Measurements from ENCODE around the gene ATP2B3.

DNA sequence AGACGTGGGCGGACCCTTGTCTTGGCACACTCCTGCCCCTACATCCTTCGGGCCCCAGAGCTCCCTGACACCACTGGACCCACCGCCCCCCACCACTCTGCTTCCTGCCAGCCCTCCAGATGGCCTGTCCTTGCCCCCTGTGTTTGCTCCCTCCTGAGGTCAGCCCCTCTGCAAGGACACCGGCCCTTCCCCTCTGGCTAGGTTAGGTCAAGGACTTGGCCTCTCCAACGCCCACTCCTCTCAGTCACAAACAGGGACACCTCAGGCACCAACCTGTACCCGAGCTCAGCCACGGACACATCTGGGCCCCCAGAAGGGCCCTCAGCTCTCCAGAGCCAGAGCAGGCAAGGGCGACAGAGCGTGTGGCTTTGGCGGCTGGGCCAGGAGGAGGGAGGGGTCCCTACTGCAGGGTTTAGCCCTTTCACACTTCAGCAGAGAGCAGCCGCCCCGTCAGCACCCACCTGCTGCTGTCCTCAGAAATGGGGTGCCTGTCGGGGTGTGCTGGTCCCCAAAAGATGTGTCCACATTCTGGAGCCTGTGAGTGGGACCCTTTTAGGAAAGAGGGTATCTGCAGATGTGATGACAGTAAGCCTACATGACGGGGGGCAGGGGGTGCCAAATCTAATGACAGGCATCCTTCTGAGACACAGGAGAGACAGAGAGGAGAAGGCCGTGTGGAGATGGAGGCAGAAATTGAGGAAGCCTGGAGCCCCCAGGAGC lies 106.0 kb downstream of the ATP2B3 start:
- TF ChIP-seq, protein P1, sequence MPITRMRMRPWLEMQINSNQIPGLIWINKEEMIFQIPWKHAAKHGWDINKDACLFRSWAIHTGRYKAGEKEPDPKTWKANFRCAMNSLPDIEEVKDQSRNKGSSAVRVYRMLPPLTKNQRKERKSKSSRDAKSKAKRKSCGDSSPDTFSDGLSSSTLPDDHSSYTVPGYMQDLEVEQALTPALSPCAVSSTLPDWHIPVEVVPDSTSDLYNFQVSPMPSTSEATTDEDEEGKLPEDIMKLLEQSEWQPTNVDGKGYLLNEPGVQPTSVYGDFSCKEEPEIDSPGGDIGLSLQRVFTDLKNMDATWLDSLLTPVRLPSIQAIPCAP (CRISPR knock-in tag; IDR thresholded peaks at IDR 0.05; ENCODE audit: borderline replicate concordance), result no peak
- TF ChIP-seq SP2 (IDR thresholded peaks at IDR 0.05; ENCODE audit: extremely low read depth, low read depth, low read length, poor library complexity, severe bottlenecking) (no peak), SRSF3 (IDR thresholded peaks at IDR 0.05; ENCODE audit: insufficient read depth, low read length) (no peak), POLR2A (conservative IDR thresholded peaks at IDR 0.05) (no peak), POLR2AphosphoS2 (IDR thresholded peaks at IDR 0.05; ENCODE audit: low read length) (no peak), TEAD1 (CRISPR knock-in tag; IDR thresholded peaks at IDR 0.05) (no peak), ZFP1 (CRISPR knock-in tag; IDR thresholded peaks at IDR 0.05) (no peak), EZH2 (IDR thresholded peaks at IDR 0.05; ENCODE audit: borderline replicate concordance, low read depth, low read length) (no peak), MECOM (CRISPR knock-in tag; IDR thresholded peaks at IDR 0.05) (no peak), SRF (CRISPR knock-in tag; IDR thresholded peaks at IDR 0.05) (no peak), ZZZ3 (IDR thresholded peaks at IDR 0.05) (no peak), NFE2 (IDR thresholded peaks at IDR 0.05; ENCODE audit: low read depth) (no peak)
- TF ChIP-seq, protein P2, sequence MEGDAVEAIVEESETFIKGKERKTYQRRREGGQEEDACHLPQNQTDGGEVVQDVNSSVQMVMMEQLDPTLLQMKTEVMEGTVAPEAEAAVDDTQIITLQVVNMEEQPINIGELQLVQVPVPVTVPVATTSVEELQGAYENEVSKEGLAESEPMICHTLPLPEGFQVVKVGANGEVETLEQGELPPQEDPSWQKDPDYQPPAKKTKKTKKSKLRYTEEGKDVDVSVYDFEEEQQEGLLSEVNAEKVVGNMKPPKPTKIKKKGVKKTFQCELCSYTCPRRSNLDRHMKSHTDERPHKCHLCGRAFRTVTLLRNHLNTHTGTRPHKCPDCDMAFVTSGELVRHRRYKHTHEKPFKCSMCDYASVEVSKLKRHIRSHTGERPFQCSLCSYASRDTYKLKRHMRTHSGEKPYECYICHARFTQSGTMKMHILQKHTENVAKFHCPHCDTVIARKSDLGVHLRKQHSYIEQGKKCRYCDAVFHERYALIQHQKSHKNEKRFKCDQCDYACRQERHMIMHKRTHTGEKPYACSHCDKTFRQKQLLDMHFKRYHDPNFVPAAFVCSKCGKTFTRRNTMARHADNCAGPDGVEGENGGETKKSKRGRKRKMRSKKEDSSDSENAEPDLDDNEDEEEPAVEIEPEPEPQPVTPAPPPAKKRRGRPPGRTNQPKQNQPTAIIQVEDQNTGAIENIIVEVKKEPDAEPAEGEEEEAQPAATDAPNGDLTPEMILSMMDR (IDR thresholded peaks at IDR 0.05 in 2 of 3, conservative IDR thresholded peaks at IDR 0.05 in 1 of 3; ENCODE audit: insufficient read depth in 2 of 3, low read depth in 1 of 3, low read length in 3 of 3), result no peak

All from K562 (cell line).